Stimulated activated CD4-positive, alpha-beta T cell treated with anti-CD3 and anti-CD28 coated beads, Interleukin-12 subunit alpha, Interleukin-12 subunit beta, amount 100 ng/mL, for 24 hours (primary cell): ENCODE measurements around the gene COL5A2.

Experiments used
- DNase-seq, 2 experiments: peaks; one replicate each; pipeline ENCODE4 v3.0.0-alpha.2; 2020; ENCODE audit warnings: low read depth in 2 of 2

Gene COL5A2

DNA sequence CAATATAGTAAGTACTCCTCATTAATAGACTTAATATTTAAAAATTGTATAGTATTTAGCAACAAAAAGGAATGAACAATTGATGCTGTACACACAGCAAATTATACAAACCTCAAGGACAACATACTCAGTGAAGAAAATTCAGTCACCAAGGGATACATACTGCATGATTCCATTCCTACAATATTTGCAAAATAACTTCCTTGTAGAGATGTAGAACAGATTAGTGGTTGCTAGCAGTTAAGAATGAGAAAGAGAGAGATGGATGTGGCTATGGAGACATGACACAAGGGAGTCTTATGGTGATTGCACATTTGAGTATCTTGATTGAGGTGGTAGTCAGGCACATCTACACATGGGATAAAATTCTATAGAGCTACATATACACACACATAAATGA lies 179.3 kb downstream of the COL5A2 start:
- no peak for DNase-seq

DNA sequence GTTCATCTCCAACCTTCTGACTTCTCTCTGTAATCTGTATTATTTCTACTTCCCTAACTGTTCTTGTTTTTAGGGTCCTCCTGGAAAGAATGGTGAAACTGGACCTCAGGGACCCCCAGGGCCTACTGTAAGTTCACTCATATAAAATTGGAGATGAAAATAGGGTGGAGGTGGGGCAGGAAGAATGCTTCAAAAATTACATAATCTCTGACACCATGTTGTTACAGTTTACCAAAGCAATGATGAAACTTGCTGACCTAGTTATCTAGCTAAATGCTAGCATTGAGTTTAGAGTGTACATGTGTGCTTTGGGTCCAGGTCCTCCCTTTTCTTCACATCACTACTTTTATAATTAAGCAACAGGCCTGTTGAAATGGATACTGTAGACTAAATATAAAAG lies 182.3 kb downstream of the COL5A2 start:
- DNase-seq = no peak

- DNase-seq = no peak
Measured at GRCh38 chr2:188993247-188993646, 186.3 kb downstream of the COL5A2 start.

- no peak for DNase-seq
Measured at GRCh38 chr2:188986839-188987238, 192.7 kb downstream of the COL5A2 start.

DNA sequence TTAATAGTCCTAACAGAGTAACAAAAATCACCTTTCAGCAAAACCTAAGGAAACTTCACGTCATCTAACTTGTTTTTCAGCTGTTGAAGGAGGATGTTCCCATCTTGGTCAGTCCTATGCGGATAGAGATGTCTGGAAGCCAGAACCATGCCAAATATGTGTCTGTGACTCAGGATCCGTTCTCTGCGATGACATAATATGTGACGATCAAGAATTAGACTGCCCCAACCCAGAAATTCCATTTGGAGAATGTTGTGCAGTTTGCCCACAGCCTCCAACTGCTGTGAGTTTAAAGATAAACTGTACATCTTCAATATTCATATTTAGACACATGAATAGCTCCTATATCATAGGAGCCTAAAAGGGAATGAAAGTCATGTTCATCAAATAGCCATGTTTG lies 194.9 kb downstream of the COL5A2 start:
- no peak for DNase-seq

DNA sequence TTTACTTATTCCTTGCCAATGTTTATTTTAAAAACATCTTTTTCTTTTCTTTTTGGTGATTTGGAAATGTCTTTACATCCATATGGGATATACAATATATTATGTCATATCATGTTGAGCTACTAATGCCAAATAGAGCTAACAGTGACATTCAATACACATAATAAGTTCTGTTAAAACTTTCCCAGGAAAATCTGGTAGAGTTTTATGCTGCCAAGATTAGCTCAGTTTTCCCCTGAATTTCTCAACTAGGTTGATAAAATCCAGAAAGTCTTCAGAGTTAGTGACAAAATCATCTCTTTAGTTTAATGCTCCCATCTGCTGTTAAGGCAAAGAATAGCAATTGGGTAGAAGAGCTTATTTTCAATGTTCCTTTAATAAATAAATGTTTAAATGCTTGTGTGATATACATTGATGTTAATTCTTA lies 195.5 kb downstream of the COL5A2 start:
- DNase-seq = no peak

DNA sequence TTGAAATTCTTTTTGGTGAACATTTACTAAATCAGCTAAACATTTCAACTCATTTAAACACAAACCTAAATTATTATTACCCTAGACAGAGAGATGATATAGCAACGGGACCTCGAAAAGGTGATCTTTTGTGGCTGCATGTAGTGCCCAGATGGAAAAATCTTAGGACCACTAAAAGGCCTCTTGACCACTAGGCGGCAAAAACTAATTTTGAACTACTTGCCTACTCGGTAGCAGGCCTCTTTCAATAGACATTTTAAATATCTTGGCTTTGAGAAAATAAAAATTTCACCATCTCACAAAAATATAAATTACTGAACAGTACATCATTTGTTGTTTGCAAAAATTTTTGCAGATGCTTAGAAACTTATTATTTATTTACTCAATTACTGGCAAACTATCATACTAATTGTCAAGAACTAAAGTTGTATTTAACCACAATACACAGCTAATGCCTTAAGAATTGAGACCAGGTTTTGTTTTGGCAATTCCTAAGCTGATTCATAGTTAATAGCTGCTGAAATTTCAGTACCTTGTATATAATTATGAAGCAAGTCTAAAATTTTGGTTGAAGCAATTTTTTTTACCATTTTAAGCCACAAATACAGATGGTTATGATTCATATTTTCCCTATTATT lies 196.0 kb downstream of the COL5A2 start:
- no peak for DNase-seq
